Measurements from ENCODE around the gene KRTAP19-8.

KRTAP19-8 gene
- 0 to 0.20 reads per million in 2 donors for total RNA-seq

- DNase-seq, result no peak
These were observed at the start of gene KRTAP19-8 for GRCh38 chr21:31038376-31038775. Gene KRTAP19-8, minus strand, starts transcription at chr21:31038476. Its CDS starts 33 bp downstream, at chr21:31038443.

DNA sequence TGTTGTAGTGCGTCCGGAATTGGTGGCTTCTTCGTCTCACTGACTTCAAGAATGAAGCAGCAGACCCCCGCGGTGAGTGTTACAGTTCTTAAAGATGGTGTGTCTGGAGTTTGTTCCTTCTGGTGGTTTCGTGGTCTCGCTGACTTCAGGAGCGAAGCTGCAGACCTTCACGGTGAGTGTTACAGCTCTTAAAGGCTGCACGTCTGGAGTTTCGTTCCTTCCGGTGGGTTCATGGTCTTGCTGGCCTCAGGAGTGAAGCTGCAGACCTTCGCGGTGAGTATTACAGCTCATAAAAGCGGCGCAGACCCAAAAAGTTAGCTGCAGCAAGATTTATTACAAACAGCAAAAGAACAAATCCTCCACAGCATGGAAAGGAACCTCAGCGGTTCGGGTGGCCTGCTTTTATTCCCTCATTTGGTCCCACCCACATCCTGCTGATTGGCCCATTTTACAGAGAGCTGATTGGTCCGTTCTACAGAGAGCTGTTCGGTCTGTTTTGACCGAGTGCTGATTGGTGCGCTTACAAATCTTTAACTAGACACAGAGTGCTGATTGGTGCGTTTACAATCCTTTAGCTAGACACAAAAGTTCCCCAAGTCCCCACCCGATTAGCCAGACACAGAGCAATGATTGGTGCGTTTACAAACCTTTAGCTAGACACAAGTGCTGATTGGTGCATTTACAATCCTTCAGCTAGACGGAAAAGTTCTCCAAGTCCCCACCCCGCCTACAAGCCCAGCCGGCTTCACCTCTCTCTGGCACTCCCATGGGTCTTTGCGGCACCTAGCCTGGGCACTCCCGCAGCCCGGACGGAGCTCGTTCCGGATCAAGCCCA is 49.6 kb upstream of the KRTAP19-8 start:
- no peak for DNase-seq

DNA sequence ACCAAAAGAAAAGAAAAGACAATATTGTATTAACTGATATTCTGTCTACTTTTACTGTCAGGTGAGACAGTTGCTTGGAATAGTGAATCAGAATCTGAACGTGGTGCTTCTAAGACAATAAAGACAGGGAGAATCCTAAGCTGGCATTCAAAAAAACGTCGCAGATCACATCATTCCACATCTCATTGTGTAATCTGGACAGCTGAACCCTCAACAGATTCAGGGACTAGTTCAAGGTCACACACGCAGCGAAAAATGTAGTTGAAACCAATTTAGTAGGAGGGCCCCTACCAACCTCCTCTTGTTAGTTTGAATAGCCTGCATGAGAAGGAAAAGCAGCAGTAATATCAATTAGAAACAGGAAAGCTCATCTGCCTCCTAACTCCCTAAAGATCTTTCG is 46.4 kb upstream of the KRTAP19-8 start:
- DNase-seq, result no peak

- peak in 1 of 5 experiments; percentile 90 for DNase-seq
These were observed 40.5 kb upstream of the KRTAP19-8 start for GRCh38 chr21:31078796-31079195.

DNA sequence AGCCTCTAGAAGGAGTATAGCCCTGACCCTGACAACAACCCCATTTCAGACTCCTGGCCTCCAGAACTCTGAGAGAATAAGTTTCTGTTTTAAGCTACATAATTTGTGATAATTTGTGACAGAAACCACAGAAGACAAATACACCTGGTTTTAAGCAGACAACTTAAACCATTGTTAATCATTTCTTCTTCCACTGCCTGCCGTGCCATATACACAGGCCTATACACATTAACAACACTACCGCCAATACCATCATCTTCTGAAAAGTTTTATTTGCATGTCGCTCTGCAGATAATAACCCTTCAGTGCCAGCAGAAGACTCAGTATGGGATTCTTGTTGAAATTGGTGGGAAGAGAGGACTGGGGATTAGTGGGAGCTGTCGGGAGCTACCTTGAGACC is 39.9 kb upstream of the KRTAP19-8 start:
- DNase-seq, result no peak

- no peak for DNase-seq
These were observed 37.6 kb upstream of the KRTAP19-8 start for GRCh38 chr21:31075848-31076247.

GRCh38 chr21:31072533-31072932 is 34.3 kb upstream of the KRTAP19-8 start:
- DNase-seq, result no peak

- peak in 1 of 5 experiments; percentile 93 for DNase-seq
These were observed 26.5 kb upstream of the KRTAP19-8 start for GRCh38 chr21:31064803-31065202.

DNA sequence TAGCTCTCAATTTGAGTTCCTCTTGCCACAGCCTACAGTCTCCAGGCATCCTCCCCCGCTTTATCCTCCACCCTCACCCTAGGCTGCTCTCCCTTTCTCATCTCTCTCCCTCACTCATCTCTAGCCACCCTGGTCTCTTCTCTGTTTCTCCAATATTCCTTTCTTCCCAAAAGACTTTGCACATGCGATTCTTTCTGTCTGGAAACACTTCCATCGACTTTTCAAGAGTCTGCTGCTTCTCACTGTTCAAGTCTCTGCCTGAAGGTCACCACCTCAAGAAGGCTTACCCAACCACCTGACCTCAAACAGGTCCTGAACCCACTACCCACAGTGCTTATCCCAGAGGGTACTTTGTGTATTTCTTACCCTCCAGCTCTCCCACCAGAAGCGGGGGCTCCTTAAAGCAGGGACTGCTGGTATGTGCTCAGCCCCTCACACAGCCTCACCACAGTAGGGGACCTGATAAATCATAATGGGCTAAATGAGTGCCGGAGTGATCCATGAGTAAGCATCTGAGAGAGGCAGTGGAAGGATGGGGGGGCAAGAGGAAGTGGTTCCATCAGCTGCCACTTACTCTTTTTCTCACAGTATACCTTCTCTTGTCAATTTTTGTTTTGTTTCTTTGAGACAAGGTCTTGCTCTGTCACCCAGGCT is 14.3 kb upstream of the KRTAP19-8 start:
- peak in 1 of 5 experiments; percentile 21 for DNase-seq

- no peak for DNase-seq
These were observed 12.4 kb upstream of the KRTAP19-8 start for GRCh38 chr21:31050577-31051157.

DNA sequence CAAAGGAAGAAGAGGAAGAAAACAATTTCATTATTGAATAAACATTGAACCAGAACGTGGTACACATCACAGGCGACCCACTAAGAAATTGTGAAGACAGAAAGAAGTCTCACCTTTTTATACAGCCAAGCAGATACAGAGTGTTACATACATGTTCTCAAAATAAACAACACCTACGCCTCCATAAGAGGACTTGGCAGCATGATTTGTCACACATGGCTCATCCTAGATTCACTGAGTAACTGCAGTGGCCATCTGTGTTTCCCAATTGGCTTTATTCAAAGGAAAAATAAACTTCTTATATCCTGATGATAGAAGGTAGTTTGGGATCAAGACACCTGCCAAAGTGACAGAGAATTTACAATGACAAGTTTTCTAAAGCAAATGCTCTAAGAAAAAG is 7.6 kb upstream of the KRTAP19-8 start:
- DNase-seq, result no peak

GRCh38 chr21:31043471-31043870 is 5.2 kb upstream of the KRTAP19-8 start:
- DNase-seq, result no peak

GRCh38 chr21:31042080-31042464 is 3.8 kb upstream of the KRTAP19-8 start:
- no peak for DNase-seq

GRCh38 chr21:31041295-31042079 is 3.2 kb upstream of the KRTAP19-8 start:
- DNase-seq, result peak in 1 of 5 experiments; percentile 39

GRCh38 chr21:31034378-31034777 is 3.9 kb downstream of the KRTAP19-8 start:
- DNase-seq, result no peak

DNA sequence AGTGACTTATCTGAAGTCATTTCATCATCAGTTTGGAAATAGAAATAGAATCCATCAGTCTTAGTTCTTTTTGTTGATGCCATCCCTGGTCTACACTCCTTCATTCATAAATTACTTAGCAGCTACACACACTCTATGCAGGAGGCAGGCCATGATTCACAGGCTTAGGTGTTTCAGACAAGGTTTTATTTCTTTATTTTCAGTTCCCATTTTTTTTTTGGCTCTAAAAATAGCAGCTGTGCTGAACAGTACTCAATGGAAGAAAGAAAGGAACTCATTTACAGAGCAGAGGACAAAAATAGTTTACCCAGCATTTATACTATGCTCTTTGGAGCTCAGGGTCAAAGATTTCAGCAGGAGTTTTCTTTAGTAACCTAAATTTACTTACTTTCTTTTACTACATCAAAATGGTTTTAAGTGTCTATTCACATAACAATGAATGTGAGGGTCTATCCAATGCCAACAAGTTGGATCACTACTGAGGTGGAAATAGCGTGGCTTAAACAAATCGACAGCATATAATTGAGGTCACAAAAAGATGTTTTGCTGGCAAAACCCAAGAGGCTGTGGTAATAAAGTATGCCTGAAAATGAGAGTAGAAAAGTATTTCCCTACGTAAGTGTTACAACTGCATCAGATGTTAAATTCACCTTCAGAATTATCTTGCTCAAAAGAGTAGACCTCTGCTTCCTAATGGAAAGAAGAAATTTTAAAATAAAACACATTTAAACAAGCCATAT is 7.7 kb downstream of the KRTAP19-8 start:
- DNase-seq, result no peak

DNA sequence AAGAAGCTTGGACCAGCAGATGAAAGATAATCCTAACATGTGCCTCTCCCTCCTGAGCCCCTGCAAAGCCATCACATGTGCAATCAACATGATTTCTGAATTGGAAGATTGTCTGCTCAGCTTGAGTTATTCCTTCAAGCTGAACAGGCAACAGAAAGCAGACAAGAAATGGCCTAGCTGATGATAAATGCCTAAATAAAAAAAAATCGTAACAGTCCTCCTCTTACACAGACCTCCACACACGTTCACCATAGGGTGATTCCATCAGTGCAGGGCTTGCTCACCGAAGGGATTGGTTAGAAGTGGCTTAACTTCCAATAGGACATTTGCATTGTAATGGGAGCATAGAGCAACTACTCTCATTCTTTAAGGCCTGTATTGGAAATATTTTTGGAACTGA is 14.6 kb downstream of the KRTAP19-8 start:
- DNase-seq, result no peak

DNA sequence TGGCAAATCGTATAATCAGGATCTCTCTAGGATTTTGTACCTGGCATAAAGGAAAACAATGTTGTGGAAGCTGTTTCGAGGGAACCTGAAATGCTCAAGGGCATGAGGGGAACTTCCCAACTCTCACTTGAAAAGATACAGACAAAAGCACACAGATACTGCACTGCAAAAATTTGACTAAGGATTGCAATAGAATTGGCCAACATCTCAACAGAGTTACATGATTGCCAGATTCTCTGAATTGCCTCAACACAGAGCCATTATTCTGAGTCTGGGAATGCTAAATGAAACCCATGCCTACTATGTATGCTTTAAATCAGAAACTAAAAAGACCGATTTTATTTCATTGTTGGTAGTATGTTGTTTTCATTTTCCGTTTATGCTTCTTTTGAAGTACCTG is 16.0 kb downstream of the KRTAP19-8 start:
- DNase-seq, result no peak

GRCh38 chr21:31018232-31018631 is 20.0 kb downstream of the KRTAP19-8 start:
- no peak for DNase-seq

DNA sequence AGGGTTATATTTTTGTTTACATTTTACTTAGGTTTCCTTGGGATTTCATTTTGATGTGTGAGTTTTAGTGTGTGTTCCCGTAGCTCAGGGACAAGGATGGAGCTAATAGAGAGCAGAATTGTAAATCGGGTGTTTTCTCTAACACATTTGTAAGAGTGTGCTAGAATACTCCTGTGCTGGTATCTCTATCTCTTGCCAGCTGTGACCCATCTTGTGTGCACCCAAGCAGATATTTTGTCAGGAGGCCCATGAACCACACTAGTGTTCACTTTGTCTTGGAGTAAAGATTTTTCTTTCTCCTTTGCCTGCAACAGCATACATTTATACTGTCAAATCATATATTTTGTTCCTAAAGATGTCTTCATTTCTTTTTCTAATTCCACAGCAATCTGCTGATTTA is 23.4 kb downstream of the KRTAP19-8 start:
- no peak for DNase-seq

- peak in 1 of 5 experiments; percentile 69 for DNase-seq
These were observed 25.9 kb downstream of the KRTAP19-8 start for GRCh38 chr21:31012133-31013089.

Data from T-helper 2 cell (primary cell).